SU-DHL-6 (cell line): ENCODE measurements around the gene SPATA16.

Experiments
- CTCF ChIP-seq: fragments of 200-600 bp; sonication (generic); IDR thresholded peaks from one replicate; pipeline ENCODE4 v1.5.1; 2017; ENCODE audit warnings: antibody characterized with exemption, mild to moderate bottlenecking, low read length, moderate library complexity; ENCODE audit not compliant: insufficient read depth, poor library complexity, severe bottlenecking
- EZH2phosphoT487 ChIP-seq: fragments of 200-600 bp; sonication (generic), shearing (Covaris generic); conservative IDR thresholded peaks from 2 replicates; pipeline ENCODE4 v1.6.1; 2018; ENCODE audit warnings: mild to moderate bottlenecking, antibody characterized with exemption, low read length, moderate library complexity, mixed read lengths

GRCh38 chr3:172905451-172905850 is 235.6 kb downstream of the SPATA16 start:
- TF ChIP-seq CTCF (no peak), EZH2phosphoT487 (no peak)
